Fibroblast of skin of left quadriceps (primary cell): Measurements from ENCODE around the gene SPATA22.
"Not testable (repeated sequence)": the region's sequence is repeated elsewhere in the genome, so short reads cannot be mapped to it uniquely, and the experiment has no call there.

ENCODE experiments used
- DNase-seq, 2 experiments: peaks; one replicate each; pipeline ENCODE4 v3.0.0-alpha.2; 2013; ENCODE audit warnings: low read depth in 2 of 2

Gene SPATA22

DNA sequence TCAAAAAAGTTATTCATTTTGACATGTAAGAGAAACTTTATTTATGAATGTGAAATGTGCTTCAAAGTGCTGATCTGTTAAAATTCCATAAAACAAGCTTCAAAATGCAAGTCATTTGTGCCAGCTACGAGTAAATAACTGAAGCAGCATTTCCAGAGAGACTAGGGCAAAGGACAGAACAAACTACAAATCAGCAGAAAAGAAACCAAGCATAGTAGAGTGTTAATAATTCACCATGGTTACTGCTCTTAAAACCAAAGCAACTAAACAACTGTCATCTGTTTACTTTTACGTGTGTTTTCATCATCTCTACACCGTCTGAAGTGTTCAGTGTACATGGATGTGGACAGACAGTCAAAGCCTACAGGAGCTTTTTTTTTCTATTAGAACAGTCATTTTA lies 2.6 kb upstream of the SPATA22 start:
- DNase-seq: no peak

DNA sequence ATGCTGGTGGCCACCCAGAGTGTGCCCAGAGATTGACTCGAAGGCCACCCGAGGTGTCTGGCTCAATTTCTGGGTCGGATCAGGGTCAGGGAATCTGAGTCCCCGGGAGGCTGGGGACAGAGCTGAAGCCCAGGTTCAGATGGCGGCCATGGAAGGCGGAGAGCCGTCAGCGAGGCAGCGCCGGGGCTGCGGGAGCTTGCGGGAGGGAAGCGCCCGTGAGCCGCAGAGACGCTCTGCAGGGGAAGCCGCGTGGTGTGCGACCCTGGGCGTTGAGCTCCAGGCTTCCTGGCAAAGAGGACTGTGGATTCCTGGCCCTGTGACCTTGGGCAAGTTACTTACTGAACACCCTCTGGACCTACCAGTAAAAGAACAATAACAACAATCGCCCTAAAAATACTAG lies 518 bp upstream of the SPATA22 start:
- DNase-seq: no peak

DNA sequence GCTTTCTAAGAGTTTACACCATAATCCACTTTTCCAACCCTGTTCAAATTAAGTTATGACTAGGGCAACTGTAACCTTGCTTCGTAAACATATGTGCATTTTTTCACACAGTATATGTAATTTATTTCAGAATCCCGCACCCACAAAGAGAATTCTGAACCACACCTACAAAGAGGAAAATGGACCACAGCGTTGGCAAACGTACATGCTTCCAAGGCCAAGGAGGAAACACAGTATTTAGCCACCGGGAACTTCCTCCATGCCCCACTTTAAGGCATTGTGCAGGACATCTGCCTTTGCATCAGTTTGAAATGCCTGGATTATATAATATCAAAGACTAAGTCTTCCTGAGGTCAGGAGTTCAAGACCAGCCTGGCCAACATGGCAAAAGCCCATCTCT lies 2.1 kb downstream of the SPATA22 start:
- no peak for DNase-seq

DNA sequence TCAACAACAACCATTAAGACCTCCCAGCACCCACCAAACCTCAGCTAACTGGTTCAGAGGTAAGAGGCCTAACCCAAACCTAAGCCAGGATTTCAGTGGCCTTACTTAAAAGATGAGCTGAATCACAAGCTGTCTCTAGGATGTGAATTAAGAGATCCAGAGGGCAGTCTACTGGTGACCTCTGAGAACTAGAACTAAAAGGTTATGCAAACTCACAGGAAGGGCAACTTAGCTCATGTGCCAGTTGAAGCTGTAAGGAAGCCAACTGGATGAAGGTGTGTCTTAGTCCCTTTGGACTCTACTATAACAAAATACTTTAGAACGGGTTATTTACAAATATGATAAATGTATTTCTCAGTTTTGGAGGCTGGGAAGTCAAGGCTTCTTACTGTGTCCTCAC lies 5.3 kb downstream of the SPATA22 start:
- not testable (repeated sequence) for DNase-seq

DNA sequence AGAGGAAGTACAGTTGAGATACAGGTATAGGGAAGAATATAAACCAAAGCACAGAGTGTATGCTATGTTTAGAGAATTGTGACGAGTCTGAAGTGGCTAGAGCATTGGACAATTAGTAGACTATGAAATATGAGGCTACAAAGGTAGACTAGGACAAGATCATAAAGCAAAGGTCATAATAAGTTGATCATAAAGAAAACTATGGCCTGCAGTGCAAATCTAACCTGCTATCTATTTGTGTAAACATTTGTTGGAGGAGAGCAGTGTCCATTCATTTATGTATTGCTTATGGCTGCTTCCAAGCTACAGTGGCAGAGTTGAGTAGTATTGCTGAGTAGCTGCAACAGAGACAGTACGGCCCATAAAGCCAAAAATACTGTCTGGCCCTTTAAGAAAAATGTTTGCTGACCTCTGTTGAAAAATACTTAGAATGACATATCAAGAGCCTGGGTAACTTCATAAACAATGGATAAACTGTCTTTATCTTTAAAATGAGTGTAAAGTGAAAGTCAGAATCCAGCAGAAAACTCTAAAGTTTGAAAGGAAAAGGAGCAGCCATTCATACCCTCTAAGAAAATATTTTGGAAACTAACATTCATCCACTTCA lies 23.5 kb downstream of the SPATA22 start:
- DNase-seq: no peak

DNA sequence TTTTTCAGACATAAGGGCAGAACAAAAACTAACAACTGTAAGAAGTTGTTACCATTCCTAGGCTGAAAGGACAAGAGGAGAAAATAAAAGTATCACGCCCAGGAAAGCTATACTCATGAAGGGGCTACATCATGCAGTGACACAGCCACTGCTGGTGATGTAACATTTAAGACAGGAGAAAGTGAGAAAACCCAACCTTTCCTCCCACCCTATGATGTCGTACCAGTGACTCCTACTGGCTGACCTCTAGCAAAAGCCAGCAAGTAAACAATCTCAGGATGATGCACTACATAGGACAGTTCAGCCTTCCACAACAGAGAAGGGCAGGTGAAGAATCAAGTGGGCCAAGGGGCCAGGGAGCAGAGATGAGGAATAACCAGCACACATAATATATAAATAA lies 24.0 kb downstream of the SPATA22 start:
- DNase-seq: no peak

DNA sequence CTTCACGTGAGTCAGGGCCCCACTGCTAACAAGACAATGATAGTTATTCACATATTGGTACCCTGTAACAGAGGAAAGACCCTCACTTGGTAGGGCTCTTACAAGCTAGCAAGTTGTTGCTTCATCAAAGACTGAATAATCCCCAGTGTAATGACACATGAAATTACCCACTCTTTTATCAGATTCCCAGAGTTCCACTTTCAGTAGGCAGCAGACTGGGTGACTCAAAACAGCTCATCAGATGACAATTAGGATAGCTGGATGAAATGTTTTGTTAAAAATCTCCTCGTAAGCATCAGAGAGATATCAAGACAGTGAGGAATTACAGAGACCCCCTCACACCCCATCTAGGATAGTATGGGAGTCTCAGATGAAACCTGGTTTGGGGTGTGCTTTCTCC lies 31.2 kb downstream of the SPATA22 start:
- DNase-seq: no peak

DNA sequence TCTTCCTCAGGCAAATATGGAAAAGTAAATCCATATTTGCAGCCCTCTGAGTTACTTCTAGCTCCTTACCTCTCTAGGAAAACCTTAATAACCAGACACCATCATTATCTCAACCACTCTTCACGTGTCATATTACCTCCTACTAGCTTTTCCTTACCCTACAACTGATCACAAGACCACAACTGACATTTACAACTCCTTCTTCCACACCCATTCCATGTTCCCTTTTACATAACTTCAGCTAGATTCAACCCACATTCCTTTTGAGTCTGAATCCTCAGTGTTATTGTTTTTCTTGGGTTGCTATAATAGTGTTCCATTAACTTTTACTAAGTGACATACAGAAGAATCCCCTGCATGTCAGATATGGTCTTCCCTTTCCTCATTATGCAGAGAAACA lies 33.3 kb downstream of the SPATA22 start:
- no peak for DNase-seq

DNA sequence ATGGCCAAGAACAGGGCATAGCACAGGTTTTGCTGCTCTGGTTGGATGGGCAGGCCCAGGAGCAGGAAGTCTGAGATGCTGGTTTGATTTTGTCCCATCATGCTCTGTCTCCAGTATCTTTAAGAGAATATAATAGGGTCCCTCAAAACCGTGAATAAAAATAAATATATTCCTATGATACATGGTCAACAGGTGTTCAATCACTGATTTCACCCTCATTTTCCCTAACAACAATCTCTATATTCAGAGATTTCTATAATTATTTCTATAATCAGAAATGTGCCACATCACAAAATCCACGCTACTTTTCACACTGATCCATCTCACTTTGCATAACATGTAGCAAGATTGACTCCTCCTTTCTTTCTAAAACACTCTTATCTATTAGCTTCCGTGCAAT lies 37.9 kb downstream of the SPATA22 start, which contains the start of gene OR1E2:
TSS of gene OR1E2 (minus strand) at position 101 of the 400 bp plus-strand sequence. CDS start at position 101, 0 bp downstream.
- DNase-seq: no peak

DNA sequence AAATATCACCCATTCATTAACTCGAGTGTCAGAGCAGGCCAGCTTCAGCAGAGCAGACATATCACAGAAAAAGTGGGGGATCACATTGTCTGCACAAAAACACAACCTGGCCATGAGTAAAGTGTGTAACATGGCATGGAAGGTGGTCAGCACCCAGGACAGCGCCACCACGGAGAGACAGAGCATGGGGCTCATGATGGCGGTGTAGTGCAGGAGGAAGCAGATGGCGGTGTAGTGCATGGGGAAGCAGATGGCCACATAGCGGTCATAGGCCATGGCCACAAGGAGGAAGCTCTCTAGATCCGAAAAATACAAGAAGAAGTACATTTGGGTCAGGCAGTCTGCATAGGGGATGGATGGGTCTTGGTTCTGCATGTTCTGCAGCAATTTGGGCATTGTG lies 38.4 kb downstream of the SPATA22 start:
- not testable (repeated sequence) for DNase-seq

DNA sequence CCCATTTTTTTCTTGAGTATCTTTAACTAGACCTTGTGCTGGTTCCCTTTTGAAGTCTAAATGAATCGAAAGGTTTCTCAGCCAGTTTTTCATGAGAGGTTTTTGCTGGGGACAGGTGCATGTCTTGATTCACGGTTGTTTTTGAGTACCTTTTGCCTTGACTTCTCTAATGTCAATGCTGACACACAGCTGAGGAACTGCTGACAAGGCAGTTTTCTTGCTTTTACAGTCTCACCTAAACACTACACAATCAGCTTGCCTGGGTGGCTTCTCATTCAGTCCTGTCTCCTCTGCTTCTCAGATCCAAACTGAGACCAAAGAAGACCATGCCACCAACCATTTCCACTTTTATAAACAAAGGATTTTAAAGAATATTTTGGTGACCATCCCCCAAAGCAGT lies 53.4 kb downstream of the SPATA22 start:
- no peak for DNase-seq

DNA sequence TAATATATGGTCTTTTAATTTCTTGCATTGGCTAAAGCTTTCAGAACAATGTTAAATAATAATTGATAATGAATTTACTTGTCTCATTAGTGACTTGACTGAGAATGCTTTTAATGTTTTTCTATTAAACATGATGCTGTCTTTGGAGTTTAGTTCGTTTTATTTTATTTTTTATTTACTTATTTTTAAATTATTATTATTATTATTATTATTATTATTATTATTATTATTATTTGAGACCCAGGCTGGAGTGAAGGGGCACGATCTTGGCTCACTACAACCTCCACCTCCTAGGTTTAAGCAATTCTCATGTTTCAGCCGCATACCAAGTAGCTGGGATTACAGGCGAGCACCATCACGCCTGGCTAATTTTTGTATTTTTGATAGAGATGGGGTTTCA lies 56.0 kb downstream of the SPATA22 start:
- DNase-seq: no peak

DNA sequence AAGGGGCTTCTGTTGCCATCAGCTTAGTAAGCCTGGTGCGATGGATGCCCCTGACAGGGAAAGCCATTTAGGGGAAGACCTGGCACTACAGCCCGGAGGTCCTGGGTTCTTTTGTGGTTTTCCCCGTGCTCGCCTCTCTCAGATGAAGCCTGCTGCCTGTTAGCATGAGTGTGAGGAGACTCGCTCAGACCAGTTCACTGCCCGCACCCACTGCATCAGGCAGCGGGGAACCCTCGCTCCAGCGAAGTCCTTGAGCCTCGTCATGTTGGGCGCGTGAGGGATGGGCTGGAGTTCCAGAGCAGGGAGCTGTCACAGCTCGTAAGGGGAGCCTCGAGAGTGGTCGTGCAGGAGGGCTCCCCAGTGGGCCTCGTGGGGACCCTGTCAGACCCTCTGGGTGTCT lies 59.4 kb downstream of the SPATA22 start:
- not testable (repeated sequence) for DNase-seq

DNA sequence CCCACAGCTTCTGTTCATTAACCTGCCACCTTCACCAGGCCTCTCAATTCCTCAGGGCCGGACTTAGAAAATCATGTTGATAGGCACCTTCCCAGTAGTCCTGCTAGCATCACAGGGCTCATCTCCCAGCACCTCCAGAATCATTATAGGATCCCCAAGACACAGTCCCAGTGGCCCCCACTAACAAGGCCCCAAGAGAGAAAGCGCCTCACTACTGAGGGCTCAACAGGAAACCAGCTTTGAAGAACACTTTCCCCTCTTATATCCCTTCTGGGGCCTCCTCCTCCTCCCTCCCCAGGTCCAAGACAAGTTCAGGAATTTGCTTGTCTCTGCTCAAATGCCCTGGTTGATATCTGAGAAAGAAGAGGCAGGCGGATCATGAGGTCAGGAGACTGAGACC lies 60.5 kb downstream of the SPATA22 start, which contains the start of gene OR3A3:
TSS of gene OR3A3 (plus strand) at position 301 of the 400 bp plus-strand sequence.
- DNase-seq: no peak

DNA sequence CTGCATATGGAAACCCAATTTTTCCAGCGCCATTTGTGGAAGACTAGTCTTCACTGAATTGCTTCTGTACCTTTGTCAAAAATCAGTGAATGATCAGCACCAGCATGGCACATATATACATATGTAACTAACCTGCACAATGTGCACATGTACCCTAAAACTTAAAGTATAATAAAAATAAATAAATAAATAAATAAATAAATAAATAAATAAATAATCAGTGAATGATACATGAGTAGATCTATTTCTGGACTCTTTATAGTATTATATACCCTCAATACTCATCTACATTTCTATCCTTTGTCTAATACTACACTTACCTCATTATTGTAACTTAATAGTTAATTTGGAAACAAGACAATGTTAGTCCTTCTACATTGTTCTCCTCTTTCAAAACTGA lies 67.8 kb downstream of the SPATA22 start:
- DNase-seq: not testable (repeated sequence)

DNA sequence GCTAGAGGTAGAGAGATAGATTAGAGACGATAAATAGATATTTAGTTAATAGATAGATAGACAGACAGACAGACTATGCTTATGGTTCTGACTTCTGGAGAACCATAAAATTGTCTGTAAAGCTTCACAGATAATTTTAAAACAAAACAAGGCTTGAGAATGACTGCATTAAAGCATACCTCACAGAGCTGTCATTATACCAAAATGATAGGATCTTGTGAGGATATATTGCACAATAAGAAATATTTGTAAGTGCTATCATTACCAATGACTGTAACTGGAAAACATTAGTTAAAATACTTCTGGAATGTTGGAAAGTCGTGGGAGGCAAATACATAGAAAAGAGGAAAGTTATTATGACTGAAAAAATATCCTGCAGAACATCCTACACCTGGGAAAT lies 69.8 kb downstream of the SPATA22 start:
- DNase-seq: no peak

DNA sequence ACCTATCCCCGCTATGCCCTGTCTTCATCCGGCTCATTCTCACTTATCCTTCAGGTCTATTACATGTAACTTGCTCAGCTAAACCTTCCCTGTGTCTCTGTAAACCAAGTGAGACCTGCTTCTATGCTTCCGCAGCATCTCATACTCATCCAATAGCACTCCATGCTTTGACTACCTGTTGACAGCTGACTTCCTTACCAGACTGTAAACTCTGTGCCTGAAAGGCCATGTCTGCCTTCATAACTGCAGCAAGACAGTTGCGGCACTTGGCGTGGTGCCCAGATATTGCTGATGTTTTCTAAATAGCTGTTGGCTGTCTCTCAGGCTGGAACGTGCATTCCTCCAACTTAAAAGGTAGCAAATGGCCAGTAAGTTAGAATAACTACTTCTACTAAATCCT lies 71.6 kb downstream of the SPATA22 start:
- DNase-seq: no peak

DNA sequence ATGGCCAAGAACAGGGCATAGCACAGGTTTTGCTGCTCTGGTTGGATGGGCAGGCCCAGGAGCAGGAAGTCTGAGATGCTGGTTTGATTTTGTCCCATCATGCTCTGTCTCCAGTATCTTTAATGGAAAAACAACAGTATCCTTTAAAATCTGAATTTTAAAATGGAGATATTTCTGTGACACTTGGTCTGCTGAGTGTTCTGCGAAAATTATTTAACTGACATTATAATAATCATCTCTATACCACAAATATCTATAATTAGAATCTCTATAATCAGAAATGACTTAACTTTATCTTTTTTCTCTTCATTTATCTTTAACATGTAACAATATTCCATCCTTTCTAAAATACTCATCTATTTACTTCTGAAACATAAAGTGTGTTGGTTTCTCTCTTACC lies 73.3 kb downstream of the SPATA22 start, which contains the start of gene OR1E1:
TSS of gene OR1E1 (minus strand) at position 101 of the 400 bp plus-strand sequence. CDS start at position 101, 0 bp downstream.
- no peak for DNase-seq

DNA sequence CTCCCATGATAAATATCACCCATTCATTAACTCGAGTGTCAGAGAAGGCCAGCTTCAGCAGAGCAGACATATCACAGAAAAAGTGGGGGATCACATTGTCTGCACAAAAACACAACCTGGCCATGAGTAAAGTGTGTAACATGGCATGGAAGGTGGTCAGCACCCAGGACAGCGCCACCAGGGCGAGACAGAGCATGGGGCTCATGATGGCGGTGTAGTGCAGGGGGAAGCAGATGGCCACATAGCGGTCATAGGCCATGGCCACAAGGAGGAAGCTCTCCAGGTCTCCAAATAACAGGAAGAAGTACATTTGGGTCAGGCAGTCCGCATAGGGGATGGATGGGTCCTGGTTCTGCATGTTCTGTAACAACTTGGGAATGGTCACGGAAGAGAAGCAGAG lies 73.8 kb downstream of the SPATA22 start:
- DNase-seq: not testable (repeated sequence)
